HG03520 (cell line): ENCODE measurements around the gene KRT2.

Experiments used
- ATAC-seq: cut with Tn5 transposase; IDR thresholded peaks from one replicate; pipeline ENCODE4 v1.9.1; 2021; ENCODE audit warnings: mild to moderate bottlenecking, moderate library complexity; ENCODE audit not compliant: unreplicated experiment

KRT2 gene

DNA sequence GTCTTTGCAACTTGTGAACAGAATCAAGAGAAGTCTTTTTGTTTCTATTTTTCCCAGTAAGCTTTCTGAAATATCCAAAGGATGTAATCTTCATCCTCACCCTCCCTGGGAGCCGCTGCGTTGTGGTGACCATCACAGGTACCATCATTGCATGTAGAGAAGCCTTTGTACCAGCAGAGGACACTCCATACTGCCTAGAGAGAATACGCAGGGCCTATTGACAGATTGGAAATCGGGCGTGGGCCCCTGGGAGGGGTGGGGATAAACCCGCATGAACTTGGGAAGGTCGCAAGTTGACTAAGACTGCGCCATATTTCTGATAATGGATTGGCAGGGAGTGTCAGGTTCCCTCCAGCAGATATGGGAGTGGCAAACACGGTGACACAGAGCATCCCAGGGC lies 15.5 kb upstream of the KRT2 start:
- no peak for ATAC-seq

DNA sequence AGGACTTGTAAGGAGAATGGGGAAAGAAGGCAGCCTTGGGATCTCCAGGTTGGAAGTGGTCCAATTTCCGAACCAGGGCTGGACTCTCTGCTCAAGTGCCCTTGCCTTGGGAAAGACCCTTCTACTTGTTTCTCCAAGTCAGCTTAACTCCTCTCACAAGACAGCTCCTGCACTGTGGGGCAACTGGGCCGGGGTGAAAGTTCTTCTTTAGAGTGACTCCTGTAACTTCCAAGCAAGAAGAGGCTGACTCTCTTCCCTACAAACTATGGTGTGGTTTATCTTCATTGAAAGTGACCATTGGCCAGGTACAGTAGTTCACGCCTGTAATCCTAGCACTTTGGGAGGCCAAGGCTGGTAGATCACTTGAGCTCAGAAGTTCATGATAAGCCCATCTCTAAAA lies 14.5 kb upstream of the KRT2 start:
- no peak for ATAC-seq

DNA sequence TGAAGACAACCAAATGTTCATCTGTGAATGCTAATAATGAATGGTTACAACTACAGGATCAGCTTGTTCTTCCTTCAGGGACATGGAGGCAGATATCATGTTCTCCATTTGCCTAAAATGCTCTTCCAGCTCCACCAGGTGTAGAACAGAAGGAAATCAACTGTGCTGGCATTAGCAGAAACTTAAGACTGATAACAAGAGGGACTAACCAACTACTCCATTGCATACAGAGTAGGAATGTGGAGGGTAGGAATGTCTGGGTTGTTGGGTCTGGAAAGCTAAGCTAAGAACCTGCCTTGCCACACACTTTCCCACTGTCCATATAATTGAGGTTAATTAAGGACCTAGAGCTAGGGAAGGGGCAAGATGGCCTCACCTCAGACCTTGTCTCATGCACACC lies 11.4 kb upstream of the KRT2 start:
- ATAC-seq: no peak

DNA sequence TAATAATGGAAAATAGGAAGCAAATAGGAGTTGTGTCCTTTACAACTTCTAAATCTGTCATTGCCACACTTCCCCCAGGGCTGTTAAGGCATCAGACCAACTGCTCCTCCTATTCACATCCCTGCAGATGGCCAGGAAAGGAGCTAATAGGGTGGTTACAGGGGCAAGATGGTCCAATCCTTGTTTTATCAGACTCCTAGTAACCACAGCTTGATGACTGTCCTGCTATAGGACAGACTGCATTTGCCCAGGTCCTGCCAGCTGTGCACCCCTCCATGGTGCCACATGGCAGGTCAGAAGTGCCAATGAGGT lies 10.9 kb upstream of the KRT2 start:
- ATAC-seq: no peak

DNA sequence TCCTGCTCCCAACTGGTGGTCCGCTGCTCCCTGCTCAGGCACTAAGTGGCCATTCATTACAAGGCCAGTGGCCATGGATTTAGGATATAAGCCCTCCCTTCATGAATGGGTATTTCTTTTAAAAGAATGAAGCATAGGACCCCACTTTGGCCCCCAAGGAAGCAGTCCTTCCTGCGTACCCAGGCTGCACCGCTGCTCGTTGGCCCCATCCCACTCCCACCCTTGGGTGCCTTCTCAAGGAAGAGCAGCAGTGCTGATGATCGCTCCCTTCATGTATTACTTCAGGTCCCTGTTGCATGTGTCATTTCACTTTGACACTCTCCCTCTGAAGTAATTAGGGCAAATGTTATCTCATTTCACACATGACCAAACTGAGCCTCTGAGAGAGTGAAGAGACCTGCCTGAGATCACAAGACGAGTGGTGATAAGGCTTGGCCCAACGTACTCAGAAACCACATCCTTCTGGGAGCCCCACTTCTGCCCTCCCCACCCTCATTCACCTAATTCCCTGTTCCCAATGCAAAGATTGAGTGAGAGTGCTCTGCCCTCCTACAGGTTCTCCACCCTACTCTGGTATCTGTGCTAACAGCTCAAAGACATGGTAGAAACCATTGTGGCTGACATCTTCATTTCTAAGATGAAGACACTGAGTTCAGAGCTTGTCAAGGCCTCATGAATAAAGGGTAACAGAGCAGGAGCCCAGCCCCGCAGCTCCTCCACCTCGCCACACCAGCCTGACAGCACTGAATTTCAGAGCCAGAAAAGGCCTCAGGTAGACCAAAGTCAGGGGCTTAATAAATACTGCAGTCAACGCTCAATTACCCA lies 10.3 kb upstream of the KRT2 start:
- ATAC-seq: no peak

DNA sequence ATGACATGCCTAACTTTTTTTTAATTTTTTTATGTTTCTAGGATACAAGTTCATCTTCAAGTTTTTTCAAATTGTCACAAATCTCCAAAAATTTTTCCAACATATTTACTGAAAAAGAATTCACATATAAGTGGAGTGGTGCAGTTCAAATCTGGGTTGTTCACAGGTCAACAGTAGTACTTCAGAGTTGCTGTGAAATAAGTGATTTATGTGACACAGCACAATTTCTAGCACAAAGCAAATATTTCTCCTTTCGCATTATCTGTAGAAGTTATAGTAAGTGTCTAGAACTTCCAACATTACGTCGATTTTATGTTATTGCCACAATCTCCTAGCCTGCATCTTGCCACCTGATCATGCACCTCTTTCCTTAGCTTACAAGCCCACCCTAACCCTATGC lies 9.7 kb upstream of the KRT2 start:
- ATAC-seq: no peak

DNA sequence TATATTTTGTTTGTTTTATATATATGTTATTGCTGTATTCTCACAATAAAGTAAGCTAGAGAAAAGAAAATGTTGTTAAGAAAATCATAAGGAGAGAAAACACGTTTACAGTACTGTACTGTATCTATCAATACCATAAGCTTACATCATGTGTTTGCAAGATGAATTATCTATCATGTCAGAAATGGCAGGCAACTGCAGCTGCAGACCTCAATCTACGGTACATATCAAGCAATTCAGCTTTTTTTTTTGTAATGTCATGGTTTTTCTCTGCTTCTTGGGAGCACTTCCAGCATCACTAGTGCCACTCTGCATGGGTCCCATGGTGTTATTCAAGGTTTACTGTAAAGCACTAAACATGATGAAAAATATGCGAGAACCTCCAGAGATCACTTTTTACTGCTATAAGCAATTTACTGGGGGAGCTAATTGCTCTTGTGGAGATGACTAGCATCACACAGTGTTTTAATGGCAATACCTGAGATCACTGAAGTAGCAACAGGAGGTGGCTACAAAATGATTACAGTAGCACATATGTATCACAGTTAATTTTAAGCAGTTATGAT lies 9.0 kb upstream of the KRT2 start:
- ATAC-seq: no peak

DNA sequence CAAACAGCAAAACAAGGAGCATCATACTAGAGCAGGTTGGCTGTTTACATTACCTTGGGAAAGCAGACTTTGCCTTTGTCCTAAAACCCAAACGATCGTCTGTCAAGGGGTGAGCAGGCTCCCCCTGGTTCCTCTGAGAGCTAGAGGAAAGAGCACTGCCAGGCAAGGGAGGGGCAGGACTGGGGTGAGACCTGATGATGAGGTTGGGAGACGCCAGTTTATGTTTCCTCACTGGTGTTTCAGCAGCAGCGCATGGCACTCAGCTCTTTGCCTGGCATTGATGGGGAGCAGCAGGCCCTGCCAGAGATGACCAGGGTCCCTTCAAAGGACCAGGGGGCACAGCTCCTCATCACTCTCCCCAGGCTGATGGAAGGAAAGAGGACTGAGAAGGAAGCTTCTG lies 7.9 kb upstream of the KRT2 start:
- ATAC-seq: no peak

DNA sequence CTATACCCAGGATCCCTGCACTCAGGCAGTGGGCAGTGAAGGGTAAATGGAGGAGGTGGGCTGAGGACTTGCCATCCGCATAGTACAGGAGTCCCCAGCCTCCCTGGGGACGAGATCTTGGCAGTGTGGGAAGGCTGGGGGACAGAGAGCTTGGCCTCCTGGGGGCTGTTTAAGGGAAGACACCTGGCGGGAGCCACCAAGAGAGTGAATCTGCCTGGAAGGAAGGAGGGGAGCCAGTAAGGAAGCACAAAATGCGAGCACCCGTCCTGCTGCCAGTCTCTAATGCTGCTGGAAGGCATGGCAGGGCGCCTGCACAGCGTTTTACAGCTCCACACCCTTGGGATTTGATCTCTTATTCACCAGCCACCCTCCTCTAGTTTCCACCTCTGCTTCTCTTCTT lies 7.4 kb upstream of the KRT2 start:
- no peak for ATAC-seq

DNA sequence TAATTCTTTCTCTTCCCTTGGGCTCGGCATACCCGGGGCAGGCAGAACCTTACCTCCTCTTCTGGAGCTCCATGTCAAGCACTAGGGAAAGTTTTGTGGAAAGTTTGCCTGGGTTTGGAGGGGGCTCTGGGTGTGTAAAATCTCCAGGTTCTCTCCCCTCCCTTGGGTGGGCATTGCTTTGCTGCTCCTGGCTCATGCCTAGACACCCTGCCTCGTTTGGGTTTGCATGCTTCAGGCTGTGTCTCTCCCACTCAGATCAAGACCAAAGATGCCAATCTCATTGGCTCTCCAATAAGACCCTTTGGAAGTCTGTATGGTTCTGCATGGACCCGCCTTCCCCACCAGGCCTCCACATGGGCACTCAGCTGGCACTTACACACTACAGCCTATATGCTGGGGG lies 6.2 kb upstream of the KRT2 start:
- no peak for ATAC-seq

DNA sequence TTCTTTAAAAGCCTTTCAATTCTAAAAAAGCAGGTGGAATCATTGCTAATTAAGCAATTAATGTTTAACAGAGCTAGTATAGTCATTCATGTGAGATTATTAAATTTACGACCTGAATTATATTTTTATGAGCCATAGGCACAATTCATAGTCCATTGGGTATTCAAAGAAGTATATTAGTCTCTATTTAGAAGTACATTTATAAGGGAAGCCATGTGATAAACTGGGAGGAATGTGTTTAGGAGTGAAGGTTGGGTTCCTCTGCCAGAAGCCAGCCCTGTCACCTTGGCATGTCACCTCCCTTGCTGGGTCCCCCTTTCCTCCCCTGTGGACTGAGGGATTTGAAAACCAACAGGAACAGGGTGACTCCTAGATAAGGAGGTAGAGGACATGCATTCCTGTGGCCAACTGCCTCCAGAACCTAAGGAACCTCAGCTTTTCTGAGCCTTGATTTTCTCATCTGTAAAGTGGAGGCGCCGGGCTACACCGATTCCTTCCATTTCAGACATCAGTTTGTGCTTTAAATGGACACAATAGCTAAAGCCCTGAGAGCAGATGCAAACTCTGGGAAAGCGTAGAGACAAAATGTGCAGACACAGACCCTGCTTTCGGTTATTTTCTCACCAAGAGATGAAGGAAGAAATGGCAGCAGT lies 5.4 kb upstream of the KRT2 start:
- no peak for ATAC-seq

DNA sequence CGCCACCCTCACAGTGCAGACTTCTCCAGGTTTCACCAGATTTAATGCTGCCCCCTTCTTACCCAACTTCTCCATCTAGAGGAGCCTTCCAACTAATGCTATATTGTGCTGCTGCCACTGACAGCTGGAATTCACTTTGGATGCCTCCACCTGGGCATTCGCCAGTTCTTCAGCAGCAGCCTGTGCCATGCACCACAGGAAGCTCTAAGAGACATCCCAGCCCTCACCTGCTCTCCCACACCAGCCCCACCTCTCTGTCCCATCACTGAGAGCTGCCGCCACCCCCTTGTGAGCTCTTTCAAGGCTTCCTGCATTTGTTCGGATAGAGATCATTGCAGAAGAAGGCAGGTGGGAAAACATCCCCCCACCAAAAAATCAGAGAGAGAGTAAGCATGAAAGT lies 4.6 kb upstream of the KRT2 start:
- no peak for ATAC-seq

DNA sequence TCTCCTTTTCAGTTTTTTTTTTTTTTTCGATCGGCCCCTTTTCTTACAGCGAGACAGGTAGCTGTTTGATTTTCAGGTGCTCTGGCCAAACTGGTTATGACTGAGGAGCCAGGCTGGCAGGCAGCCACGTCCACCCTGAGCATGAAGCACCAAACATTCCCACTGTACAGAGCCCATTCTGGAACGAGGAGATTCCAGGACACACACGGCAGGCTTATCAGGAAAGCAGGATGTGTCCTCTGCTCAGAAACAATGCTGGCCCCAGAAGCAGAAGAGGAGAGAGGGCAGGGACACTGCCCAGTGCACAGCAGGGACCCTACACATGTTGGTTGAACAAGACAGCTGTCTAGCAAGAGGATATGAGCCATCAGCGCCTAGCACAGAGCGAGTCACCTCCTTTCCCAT lies 3.7 kb upstream of the KRT2 start:
- no peak for ATAC-seq

DNA sequence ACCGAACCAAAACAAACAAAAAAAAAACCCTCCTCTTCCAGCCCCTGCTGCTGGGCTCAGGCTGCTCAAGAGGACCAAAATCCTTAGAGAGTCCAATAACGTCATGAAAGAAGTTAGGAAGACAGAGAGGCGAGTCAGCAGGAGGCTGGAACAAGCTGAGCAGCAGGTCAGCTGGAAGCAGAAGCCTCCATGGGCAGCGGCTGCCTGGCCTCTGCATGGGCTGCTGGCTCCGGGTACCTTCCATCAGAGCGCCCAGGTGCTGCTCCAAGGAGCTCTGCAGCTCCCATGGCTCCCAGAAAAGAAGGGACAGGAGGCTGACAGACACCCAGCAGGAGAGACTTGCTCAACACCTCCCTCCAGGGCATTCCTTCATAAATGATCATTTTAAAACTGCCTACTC lies 3.2 kb upstream of the KRT2 start:
- no peak for ATAC-seq

DNA sequence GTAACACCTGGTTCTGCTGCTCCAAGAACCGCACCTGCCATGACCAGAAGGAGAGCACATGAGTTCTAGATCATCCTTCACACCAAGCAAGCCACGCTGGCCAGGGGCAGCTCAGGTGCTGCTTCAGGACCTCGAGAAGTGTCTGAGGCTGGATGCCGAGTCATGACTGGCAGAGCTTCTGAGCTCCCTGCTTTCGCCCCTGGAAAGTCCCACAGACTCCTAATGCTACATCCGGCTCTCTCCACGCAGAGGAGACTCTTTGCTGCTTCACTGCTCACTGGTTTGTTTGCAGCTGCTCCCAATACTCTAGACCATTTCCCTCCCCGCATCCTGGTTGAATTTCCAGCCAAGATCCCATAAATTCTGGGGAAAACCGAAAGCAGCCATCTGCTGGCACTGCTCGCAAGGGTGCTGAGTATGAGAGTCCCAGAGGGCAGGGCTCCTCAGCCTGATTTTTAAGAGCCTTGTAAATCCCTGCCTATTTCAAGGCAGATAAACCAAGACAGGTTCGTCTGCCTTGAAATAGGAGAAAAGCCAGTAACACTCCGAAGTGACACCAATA lies 1.4 kb downstream of the KRT2 start:
- no peak for ATAC-seq

DNA sequence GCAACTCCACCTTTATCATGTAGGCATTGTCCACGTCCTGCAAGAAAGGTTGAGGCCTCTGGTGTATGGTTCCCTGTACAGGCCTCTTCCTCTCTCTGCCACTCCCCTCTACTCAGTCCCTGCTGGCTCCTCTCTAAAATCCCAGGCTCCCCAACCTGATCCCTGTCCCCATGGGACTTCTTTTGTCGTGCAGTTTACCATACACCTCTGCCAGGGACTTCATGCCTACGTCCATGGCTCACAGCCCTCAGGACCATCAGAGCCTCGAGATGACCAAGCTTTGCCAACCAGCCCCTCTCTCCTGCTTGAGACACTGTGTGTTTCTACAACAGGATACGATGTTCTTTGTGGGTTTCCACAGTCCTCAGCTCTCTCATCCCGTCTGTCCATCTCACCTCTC lies 2.9 kb downstream of the KRT2 start:
- no peak for ATAC-seq

DNA sequence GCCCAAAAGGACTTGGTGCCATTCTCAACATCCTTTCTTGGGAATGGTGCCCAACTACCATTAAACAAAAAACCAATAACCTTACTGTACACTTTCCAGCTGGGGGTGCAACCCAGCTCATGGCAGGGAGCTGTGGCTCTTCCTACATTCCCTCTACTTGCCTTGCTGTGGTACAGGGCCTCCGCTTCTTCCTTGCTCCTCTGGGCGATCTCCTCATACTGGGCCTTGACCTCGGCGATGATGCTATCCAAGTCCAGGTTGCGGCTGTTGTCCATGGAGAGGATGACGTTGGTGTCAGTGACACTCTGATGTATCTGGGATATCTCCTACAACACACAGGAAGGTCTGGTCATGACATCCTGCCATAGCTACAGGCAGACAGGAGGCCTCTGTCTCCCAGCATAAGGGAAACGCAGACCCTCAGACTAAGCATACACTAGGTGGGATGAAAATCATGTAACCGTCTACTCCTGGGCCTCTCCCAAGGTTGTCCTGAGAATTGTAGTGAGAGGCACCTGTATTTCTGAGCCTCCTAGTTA lies 3.9 kb downstream of the KRT2 start:
- ATAC-seq: no peak

DNA sequence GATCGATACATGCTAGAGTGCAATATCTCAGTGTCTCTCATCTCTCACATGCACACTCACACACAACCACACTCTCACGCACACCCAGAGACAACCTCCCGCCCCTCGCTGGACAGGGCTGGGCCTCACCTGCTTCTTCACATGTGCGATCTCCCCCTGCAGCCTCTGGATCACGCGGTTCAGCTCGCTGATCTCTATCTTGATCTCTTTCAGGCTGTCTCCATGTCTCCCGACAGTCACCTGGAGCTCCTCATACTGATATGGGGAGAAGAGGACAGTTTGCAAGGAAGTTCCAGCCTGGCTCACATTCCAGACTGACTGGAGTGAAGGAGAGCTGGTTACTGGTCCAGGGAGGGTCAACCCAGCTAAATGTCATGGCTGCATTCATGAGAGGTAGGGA lies 4.4 kb downstream of the KRT2 start:
- ATAC-seq: no peak

DNA sequence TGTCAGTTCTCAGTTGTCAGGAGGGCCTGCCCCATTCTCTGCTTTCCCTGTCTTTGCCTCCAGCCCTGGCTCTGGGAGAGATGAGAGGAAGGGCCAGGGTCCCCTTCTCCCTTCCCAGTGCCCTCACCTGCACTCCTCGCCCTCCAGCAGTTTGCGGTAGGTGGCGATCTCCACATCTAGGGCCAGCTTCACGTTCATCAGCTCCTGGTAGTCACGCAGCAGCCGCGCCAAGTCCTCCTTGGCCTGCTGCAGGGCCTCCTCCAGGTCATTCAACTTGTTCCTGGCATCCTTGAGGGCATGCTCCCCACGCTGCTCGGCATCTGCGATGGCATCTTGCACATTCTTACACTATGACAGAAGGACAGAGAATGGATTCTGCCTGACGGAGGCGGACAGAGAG lies 5.4 kb downstream of the KRT2 start:
- no peak for ATAC-seq

DNA sequence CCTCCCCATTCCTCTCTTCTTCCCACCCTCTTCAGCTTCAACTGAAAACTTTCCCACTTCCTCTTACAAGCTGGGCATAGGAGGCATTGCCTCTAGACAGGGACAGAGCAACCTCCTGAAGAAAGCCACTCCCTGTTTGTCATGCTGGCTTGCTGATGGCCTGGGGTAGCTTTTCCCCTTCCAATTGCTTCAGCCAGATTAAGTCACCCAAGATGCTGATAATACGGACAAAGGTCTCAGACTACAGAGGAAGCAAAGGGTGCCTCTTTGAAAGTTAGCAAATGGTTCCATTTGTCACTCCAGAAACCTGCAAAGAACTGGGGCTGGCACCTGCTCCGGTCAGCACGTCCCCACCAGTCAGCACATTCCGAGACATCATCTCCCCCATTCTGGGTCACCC lies 6.0 kb downstream of the KRT2 start:
- no peak for ATAC-seq

DNA sequence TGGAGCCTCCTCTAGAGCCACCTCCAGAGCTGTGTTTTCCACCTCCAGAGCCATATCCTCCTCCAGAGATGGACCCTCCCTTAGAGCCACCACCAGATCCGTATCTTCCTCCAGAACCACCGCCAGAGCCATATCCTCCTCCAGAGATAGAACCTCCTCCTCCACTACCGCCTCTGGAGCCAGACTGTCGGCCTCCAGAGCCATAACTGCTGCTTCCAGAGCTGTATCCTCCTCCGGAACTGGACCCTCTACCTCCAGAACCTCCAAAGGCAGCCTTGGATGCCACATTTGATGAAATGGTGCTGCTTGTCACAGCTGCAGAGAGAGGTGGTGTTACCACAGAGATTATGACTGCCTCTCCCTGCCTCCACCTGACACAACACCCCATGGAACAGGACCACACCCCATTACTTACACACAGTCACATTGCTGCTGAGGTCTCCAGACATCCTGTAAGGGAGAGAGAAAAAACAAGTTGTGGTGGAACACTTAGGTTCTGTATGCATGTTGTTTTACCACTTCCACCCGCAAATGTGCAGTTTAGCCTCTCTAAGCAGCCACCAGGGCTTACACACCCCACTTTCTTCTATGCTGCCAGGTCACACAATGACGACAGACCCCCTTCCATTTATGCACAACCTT lies 6.8 kb downstream of the KRT2 start:
- ATAC-seq: no peak

DNA sequence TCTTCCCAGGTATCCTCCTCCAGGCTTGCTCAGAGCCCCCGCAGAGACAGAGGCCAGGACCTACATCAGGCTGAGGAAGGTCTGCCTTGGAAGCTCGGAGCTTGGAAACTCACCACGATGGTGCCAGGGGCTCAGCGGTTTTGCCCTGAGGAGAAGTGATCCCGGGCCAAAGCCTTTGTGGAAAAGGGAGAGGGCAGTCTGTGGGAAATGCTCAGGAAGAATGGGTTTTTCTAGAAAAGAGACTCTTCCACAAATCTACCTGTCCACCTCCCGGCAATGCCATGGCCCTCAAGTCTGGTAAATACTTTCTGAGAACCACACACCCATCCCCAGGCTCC lies 8.0 kb downstream of the KRT2 start:
- ATAC-seq: no peak
